OCI-LY3 (cell line): Measurements from ENCODE around the gene TRIM8.
A peak's percentile ranks its signal among the peaks of the same experiment; 100 is the strongest.

Source experiments
- H2AFZ ChIP-seq: fragments of 200-600, 300-600 bp; shearing (Covaris generic); 2 replicates; pipeline ENCODE4 v1.6.0; 2014; ENCODE audit warnings: antibody characterized with exemption, low read depth, low read length
- H3K27ac ChIP-seq: fragments of 200-600, 300-600 bp; sonication (generic); 2 replicates; pipeline ENCODE4 v1.5.1; 2014; ENCODE audit warnings: mild to moderate bottlenecking, low read length, moderate library complexity, mixed read lengths
- H3K27me3 ChIP-seq: fragments of 200-600, 300-600 bp; sonication (generic); 2 replicates; pipeline ENCODE4 v1.6.1; 2014; ENCODE audit warnings: low read depth, low read length, mixed read lengths
- H3K36me3 ChIP-seq: fragments of 200-600, 300-600 bp; sonication (generic); replicated peaks from 2 replicates; pipeline ENCODE3; 2014; ENCODE audit warnings: low read depth, low read length, mixed read lengths
- H3K4me1 ChIP-seq: fragments of 300-600, 200-600 bp; sonication (generic); 2 replicates; pipeline ENCODE4 v1.6.1; 2014; ENCODE audit warnings: low read length, mixed read lengths
- H3K4me2 ChIP-seq: fragments of 200-600, 300-600 bp; sonication (generic); 2 replicates; pipeline ENCODE4 v1.6.1; 2014; ENCODE audit warnings: low read length, mixed read lengths
- H3K4me3 ChIP-seq: fragments of 300-600, 200-600 bp; sonication (generic); 2 replicates; pipeline ENCODE4 v1.5.1; 2014; ENCODE audit warnings: antibody characterized with exemption, mild to moderate bottlenecking, low read length, moderate library complexity
- H3K79me2 ChIP-seq: fragments of 300-600, 200-600 bp; shearing (Covaris generic); 2 replicates; pipeline ENCODE4 v1.6.1; 2014; ENCODE audit warnings: mild to moderate bottlenecking, low read length, mixed read lengths
- H3K9ac ChIP-seq: fragments of 300-600, 200-600 bp; shearing (Covaris generic); 2 replicates; pipeline ENCODE4 v1.6.0; 2014; ENCODE audit warnings: mild to moderate bottlenecking, low read length, moderate library complexity
- H3K9me3 ChIP-seq: fragments of 200-600, 300-600 bp; shearing (Covaris generic); 2 replicates; pipeline ENCODE4 v1.6.1; 2014; ENCODE audit warnings: low read length, mixed read lengths; ENCODE audit not compliant: insufficient read depth
- H4K20me1 ChIP-seq: fragments of 200-600, 300-600 bp; sonication (generic); 2 replicates; pipeline ENCODE4 v1.6.1; 2016; ENCODE audit warnings: low read length, mixed read lengths; ENCODE audit not compliant: insufficient read depth
- CTCF ChIP-seq: fragments of 200-600, 300-600 bp; sonication (generic); IDR thresholded peaks from 2 replicates; pipeline ENCODE4 v1.5.1; 2014; ENCODE audit warnings: antibody characterized with exemption, low read length, low read depth
- EZH2phosphoT487 ChIP-seq: fragments of 200-600 bp; shearing (Covaris generic); IDR thresholded peaks from 2 replicates; pipeline ENCODE4 v1.6.1; 2018; ENCODE audit warnings: antibody characterized with exemption, mixed run types, low read depth

TRIM8 gene

GRCh38 chr10:102644066-102644645, at the start of gene TRIM8:
Gene TRIM8 (plus strand): TSS chr10:102644479. CDS start chr10:102644618, 139 bp downstream.
- no peaks in the 10 kb centered on the region for H3K27me3 ChIP-seq
- H3K79me2 ChIP-seq: peaks cover 59% of the 10 kb centered on the region
- TF ChIP-seq CTCF: no peak
- TF ChIP-seq EZH2phosphoT487: no peak
- peak within 1 kb of the TSS; percentile 99 for H3K4me3 ChIP-seq
- H4K20me1 ChIP-seq: peaks cover 31% of the 10 kb centered on the region
- H3K4me2 ChIP-seq: peak within 1 kb of the TSS; percentile 100
- no peaks in the 10 kb centered on the region for H3K36me3 ChIP-seq
- peaks cover 28% of the 10 kb centered on the region for H3K4me1 ChIP-seq
- peak within 1 kb of the TSS; percentile 53 for H2AFZ ChIP-seq
- H3K9me3 ChIP-seq: no peaks in the 10 kb centered on the region
- peak within 1 kb of the TSS; percentile 86 for H3K27ac ChIP-seq
- peak within 1 kb of the TSS; percentile 92 for H3K9ac ChIP-seq

- no peak overlapping the region for H3K4me2 ChIP-seq
- TF ChIP-seq CTCF (no peak), EZH2phosphoT487 (no peak)
- H4K20me1 ChIP-seq: no peaks in the 10 kb centered on the region
- no peak overlapping the region for H3K9ac ChIP-seq
- no peaks in the 10 kb centered on the region for H3K79me2 ChIP-seq
- no peaks in the 10 kb centered on the region for H3K36me3 ChIP-seq
- H3K4me3 ChIP-seq: no peak overlapping the region
- no peaks in the 10 kb centered on the region for H3K27me3 ChIP-seq
- H3K4me1 ChIP-seq: no peaks in the 10 kb centered on the region
- no peak overlapping the region for H3K27ac ChIP-seq
- no peaks in the 10 kb centered on the region for H3K9me3 ChIP-seq
- no peak overlapping the region for H2AFZ ChIP-seq
These were observed 49.0 kb upstream of the TRIM8 start for GRCh38 chr10:102595293-102595692.

- Histone ChIP-seq H2AFZ (no peak overlapping the region), H3K4me1 (no peaks in the 10 kb centered on the region), H3K9ac (no peak overlapping the region), H3K27me3 (no peaks in the 10 kb centered on the region), H4K20me1 (no peaks in the 10 kb centered on the region), H3K9me3 (no peaks in the 10 kb centered on the region), H3K79me2 (no peaks in the 10 kb centered on the region), H3K36me3 (no peaks in the 10 kb centered on the region), H3K4me3 (no peak overlapping the region), H3K27ac (no peak overlapping the region), H3K4me2 (no peak overlapping the region)
- TF ChIP-seq CTCF (no peak), EZH2phosphoT487 (no peak)
These were observed 48.4 kb upstream of the TRIM8 start for GRCh38 chr10:102595897-102596296.

- no peaks in the 10 kb centered on the region for H4K20me1 ChIP-seq
- H3K4me2 ChIP-seq: no peak overlapping the region
- no peaks in the 10 kb centered on the region for H3K79me2 ChIP-seq
- peak; percentile 65 for TF ChIP-seq CTCF
- no peak for TF ChIP-seq EZH2phosphoT487
- H3K9me3 ChIP-seq: no peaks in the 10 kb centered on the region
- no peaks in the 10 kb centered on the region for H3K27me3 ChIP-seq
- no peak overlapping the region for H3K9ac ChIP-seq
- no peak overlapping the region for H2AFZ ChIP-seq
- no peak overlapping the region for H3K27ac ChIP-seq
- no peak overlapping the region for H3K4me3 ChIP-seq
- no peaks in the 10 kb centered on the region for H3K4me1 ChIP-seq
- no peaks in the 10 kb centered on the region for H3K36me3 ChIP-seq
These were observed 47.7 kb upstream of the TRIM8 start for GRCh38 chr10:102596506-102596971.
